GM21619 (cell line): ENCODE measurements around the gene FAH.
"Not testable (repeated sequence)": the region's sequence is repeated elsewhere in the genome, so short reads cannot be mapped to it uniquely, and the experiment has no call there.

Experiments used
- ATAC-seq: cut with Tn5 transposase; IDR thresholded peaks from one replicate; pipeline ENCODE4 v1.9.1; 2021; ENCODE audit not compliant: unreplicated experiment

FAH gene

DNA sequence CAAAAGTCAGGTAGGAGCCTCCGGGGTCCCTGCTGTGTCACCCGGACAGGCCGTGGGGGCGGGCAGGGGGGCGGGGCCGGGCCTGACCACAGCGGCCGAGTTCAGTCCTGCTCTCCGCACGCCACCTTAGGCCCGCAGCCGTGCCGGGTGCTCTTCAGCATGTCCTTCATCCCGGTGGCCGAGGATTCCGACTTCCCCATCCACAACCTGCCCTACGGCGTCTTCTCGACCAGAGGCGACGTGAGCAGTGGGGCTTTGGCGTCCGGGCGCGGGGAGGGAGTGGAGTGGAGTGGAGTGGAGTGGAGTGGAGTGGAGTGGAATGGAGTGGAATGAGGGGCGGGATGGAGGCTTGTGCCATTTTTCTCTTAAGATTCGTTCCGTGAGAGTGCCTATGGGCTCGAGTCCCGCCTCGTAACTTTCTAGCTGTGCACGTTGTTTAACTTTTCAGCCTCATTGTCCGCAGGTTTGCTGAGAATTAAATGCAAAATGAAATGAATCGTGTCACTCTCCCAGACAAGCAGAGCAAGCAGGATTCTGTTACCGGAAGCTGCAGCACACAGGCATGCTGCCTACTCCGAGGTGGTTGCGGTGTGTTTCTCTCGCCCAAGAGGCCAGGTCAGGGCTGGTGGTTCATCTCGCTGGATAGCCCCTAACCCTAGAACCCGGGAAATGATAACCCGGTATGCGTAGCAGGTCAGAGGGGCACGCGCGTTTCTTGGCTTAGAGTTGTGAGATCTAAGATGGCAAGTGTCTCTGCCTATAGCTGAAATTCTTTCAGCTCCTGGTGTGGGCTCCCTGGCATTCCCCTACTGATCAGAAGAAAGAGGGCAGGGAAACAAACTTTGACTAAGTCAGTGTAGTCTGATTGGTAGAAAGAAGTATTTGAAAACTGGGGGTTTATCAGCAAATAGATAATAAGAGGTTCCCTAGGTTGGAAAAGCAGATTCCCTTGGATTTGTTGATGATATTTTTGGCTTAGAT is at the start of gene FAH:
FAH (plus strand) TSS at position 104 of the 981 bp plus-strand sequence; CDS start at position 160, 56 bp downstream.
- peak; percentile 53 for ATAC-seq

- no peak for ATAC-seq
These were observed 47.6 kb upstream of the FAH start for GRCh38 chr15:80105193-80105592.

DNA sequence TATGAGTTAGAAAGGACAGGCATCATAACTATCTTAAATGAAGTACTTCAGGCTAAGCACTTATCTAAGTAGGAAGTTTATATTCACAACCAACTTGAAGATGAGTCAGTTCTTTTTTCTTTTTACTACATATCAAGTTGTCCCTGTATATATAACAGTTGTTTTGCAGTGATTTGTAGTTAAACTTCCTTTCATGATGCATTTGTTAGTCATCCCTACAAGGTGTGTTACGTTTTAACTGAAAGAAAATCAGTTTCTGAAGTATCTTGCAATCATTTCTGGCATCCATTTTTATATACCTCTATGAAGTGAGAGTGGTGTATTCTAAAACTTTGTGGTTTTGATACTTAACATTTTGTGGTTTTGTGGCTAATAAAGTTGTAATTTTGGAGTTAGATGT is 47.2 kb upstream of the FAH start:
- ATAC-seq, result no peak

DNA sequence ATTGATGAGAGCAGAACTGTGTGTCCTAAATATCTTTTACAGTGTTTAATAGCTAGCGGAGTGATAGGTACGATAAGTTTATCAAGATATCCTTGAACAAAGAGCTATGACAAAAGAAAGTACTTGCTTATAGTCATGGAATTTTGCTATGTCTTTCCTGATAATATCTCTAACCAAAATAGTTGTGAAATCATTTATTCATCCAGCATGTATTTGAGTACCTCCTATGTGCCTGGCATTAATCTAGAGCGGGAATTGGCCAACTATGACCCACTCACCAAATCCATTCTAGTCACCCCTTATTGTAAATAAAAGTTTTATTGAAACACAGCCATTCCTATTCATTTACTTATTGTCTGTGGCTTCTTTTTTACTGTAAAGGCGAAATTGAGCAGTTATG is 46.7 kb upstream of the FAH start:
- no peak for ATAC-seq

GRCh38 chr15:80107204-80107603 is 45.6 kb upstream of the FAH start:
- ATAC-seq, result no peak

DNA sequence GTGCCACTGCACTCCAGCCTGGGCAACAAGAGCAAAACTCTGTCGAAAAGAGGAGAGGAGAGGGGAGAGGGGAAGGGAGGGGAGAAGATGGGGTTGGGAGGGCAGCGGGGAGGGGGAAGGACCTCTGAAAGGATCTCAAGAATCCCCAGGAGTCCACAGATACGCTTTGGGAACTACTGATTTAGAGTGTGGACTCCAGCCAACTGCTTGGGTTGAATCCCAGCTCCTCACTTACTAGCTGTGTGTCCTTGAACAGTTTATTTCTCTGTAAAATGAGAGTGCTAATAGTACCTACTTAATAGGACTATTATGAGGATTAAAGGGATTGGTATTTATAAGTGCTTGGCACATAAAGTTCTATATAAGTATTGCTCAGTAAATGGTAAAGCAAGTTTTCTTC is 45.0 kb upstream of the FAH start:
- no peak for ATAC-seq

DNA sequence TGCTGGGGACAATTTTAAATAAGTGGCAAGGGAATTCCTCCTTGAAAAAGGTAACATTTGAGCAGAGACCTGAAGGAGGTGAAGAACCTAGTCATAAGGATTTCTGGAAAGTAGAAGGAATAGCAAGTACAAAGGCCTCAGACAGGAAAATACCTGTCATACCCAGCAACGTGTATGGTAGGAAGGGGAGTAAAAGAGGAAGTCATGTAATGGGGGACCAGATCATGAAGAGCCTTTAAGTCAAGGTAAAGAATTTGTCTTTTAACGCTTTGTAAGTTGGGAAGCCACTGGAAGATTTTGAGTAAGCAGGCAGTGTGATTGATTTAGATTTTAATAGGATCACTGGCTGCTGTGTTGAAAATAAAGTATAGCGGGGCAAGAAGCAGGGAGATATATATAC is 43.4 kb upstream of the FAH start:
- ATAC-seq, result no peak

GRCh38 chr15:80110920-80111319 is 41.9 kb upstream of the FAH start:
- ATAC-seq, result no peak

- no peak for ATAC-seq
These were observed 38.7 kb upstream of the FAH start for GRCh38 chr15:80114114-80114513.

DNA sequence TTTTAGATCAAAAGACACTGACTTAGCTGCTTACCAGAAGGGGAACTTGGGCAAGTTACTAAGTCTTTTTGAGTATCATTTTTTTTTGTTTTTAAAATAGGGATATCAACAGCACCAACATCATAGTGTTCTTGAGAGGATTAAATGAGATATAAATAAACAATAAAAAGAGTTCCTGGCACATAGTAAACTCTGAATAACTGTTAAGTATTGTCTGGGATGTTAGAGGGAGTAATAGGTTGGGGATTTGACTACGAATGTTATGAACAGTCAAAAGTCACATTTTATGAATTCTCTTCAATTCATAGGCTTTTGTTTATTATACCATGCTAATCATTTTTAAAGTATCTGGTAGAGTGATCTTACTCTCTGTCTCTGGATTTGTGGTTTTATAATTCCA is 37.8 kb upstream of the FAH start:
- no peak for ATAC-seq

- ATAC-seq, result no peak
These were observed 33.8 kb upstream of the FAH start for GRCh38 chr15:80118956-80119355.

DNA sequence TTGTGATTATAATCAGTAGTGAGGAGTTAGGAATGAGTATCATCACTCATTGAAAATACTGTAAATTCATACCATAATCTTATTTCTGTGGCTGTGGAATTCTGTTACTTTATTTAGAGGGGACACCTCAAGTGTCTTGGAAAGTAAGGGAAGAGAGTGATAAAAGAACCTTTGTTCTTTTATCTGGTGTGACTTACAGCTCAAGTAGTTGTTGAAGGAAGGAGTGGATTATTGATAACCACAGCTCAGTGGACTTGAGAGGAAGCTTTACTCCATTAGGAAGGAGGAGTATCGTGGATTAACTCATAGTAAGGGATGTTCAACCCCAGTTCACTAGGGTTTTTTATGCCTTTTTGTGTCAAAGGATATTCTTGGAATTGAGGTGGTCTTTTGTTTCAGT is 32.2 kb upstream of the FAH start:
- no peak for ATAC-seq

GRCh38 chr15:80121546-80121945 is 31.3 kb upstream of the FAH start:
- ATAC-seq, result no peak

DNA sequence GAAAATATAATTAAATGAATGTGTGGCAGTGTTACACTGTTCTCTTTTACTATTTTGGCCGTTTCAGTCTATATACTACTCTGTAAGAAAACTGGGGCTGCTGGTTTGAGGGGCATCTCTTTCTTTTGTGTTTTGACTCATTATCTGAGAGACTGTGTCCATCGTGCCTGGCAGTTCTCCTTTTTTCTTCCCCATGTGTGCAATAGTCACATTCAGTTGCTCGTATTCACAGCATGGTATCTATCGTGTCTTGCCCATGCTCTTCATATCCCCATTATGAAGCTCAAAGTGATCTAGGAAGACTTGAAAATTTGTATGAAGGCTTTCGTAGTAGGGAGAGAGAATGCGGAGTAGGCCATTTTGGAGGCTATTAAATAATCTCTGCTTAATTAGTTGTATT is 29.8 kb upstream of the FAH start:
- no peak for ATAC-seq

- ATAC-seq, result not testable (repeated sequence)
These were observed 25.5 kb upstream of the FAH start for GRCh38 chr15:80127253-80127652.

GRCh38 chr15:80127911-80128310 is 24.9 kb upstream of the FAH start:
- ATAC-seq, result no peak

DNA sequence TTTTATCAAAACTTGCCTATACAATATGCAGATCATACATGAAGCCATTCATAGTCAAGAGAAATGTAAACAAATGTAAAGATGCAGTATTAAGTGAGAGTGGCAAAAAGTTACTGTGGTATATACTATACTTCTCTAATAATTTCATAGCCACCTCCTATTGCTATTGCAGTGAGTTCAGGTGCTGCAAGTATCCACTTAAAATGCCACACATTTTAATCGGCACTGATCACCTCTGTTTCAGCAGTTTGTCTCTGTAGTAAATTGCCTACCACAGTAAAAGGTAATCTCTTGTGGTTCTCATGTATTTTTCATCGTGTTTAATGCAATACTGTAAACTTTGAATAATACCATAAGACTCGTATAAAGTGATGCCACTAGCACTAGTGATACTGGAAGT is 20.4 kb upstream of the FAH start:
- no peak for ATAC-seq

GRCh38 chr15:80136854-80137253 is 15.9 kb upstream of the FAH start:
- no peak for ATAC-seq

DNA sequence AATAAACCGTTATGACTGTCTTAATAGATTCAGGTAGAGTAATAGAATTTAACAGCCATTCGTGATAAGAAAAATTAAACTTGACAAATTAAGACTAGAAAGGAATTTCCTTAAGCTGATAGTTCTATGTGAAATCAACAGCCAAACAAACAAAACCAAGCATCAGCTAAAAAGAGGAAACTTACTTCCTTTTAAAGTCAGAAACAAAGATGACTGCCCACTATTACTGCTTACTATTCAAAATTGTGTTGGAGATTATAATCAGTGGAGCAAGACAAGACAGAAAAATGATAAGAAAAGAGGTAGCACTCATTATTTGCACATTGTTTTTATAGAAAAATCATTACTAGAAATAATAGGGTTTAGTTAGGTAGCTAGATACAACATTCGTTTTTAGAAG is 13.8 kb upstream of the FAH start:
- no peak for ATAC-seq

DNA sequence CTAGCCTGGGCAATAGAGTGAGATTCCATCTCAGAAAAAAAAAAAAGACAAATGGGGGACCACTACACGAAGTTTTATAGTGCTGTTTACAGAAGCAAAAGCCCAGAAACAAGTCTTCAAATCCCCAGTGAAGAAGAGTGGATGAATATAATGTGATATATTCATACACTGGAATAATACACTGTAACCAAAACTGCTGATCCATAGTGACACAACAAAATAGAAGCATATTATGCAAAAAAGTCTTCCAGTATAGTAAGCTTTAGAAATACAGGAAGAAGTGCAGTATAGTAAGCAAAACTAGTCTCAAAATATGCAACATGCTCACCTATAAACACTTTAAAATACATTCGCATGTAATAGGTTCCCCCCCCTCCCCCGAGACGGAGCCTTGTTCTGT is 11.9 kb upstream of the FAH start:
- no peak for ATAC-seq

GRCh38 chr15:80141916-80142598 is 10.7 kb upstream of the FAH start:
- no peak for ATAC-seq

GRCh38 chr15:80142646-80143045 is 10.2 kb upstream of the FAH start:
- no peak for ATAC-seq
